Neutrophil (primary cell): Measurements from ENCODE around the gene TMEM270.

Source experiments
- H3K27ac ChIP-seq: fragments of 200-600 bp; sonication (generic); 2 replicates; pipeline ENCODE4 v1.5.1; 2016; ENCODE audit warnings: mild to moderate bottlenecking, moderate library complexity
- H3K27me3 ChIP-seq: fragments of 200-600 bp; sonication (generic); 2 replicates; pipeline ENCODE4 v1.6.0; 2016; ENCODE audit warnings: mild to moderate bottlenecking
- H3K36me3 ChIP-seq: fragments of 200-600 bp; sonication (generic); 2 replicates; pipeline ENCODE4 v1.5.1; 2017
- H3K4me1 ChIP-seq, 2 experiments: fragments of 200-600 bp in 1 of 2; sonication (generic) in 1 of 2; 1 replicate in 1 of 2; 2 replicates in 1 of 2; pipeline versions ENCODE4 v1.5.1 to v1.6.1; 2013 to 2016; ENCODE audit warnings: low read depth in 1 of 2, low read length in 1 of 2, mild to moderate bottlenecking in 1 of 2, moderate library complexity in 1 of 2; ENCODE audit not compliant: control insufficient read depth in 1 of 2, insufficient read depth in 1 of 2
- H3K4me3 ChIP-seq, 2 experiments: fragments of 200-600 bp in 1 of 2; sonication (generic) in 1 of 2; 1 replicate in 1 of 2; 2 replicates in 1 of 2; pipeline ENCODE4 v1.5.1; 2013 to 2016; ENCODE audit warnings: low read depth in 1 of 2, low read length in 1 of 2, mild to moderate bottlenecking in 1 of 2, moderate library complexity in 1 of 2
- H3K9me3 ChIP-seq: fragments of 200-600 bp; sonication (generic); 2 replicates; pipeline ENCODE4 v1.5.1; 2016
- CTCF ChIP-seq: fragments of 200-600 bp; sonication (generic); IDR thresholded peaks from 2 replicates; pipeline ENCODE4 v1.5.1; 2016; ENCODE audit warnings: antibody characterized with exemption

Gene TMEM270

GRCh38 chr7:73852500-73852899, 8.5 kb upstream of the TMEM270 start:
- Histone ChIP-seq H3K4me1 (peaks cover 6% of the 10 kb centered on the region in 2 experiments), H3K27ac (no peak overlapping the region), H3K4me3 (no peak overlapping the region), H3K36me3 (no peaks in the 10 kb centered on the region), H3K27me3 (peaks cover 70% of the 10 kb centered on the region), H3K9me3 (no peaks in the 10 kb centered on the region)
- no peak for TF ChIP-seq CTCF

GRCh38 chr7:73856941-73857340, 4.0 kb upstream of the TMEM270 start:
- Histone ChIP-seq H3K27ac (no peak overlapping the region), H3K4me3 (no peak overlapping the region), H3K4me1 (peaks cover 6% of the 10 kb centered on the region in 2 experiments), H3K27me3 (peaks cover 49% of the 10 kb centered on the region), H3K9me3 (no peaks in the 10 kb centered on the region), H3K36me3 (no peaks in the 10 kb centered on the region)
- TF ChIP-seq CTCF: no peak

GRCh38 chr7:73858807-73859206, 2.2 kb upstream of the TMEM270 start:
- H3K36me3 ChIP-seq: no peaks in the 10 kb centered on the region
- no peak for TF ChIP-seq CTCF
- peaks cover 34% of the 10 kb centered on the region for H3K27me3 ChIP-seq

GRCh38 chr7:73861305-73861704, 346 bp downstream of the TMEM270 start:
- TF ChIP-seq CTCF: no peak
- no peaks in the 10 kb centered on the region for H3K9me3 ChIP-seq
- no peak overlapping the region for H3K27ac ChIP-seq
- no peaks in the 10 kb centered on the region for H3K4me1 ChIP-seq
- peaks cover 9% of the 10 kb centered on the region for H3K27me3 ChIP-seq
- no peak overlapping the region for H3K4me3 ChIP-seq
- no peaks in the 10 kb centered on the region for H3K36me3 ChIP-seq

More at GRCh38 chr7:73858807-73859206, 2.2 kb upstream of the TMEM270 start:
- no peak overlapping the region for H3K27ac ChIP-seq
- no peaks in the 10 kb centered on the region for H3K9me3 ChIP-seq
- peaks cover 6% of the 10 kb centered on the region in 2 experiments for H3K4me1 ChIP-seq
- no peak overlapping the region for H3K4me3 ChIP-seq

GRCh38 chr7:73864981-73865711, 4.2 kb downstream of the TMEM270 start:
- Histone ChIP-seq H3K27ac (no peak overlapping the region), H3K36me3 (no peaks in the 10 kb centered on the region), H3K4me3 (no peak overlapping the region), H3K27me3 (no peaks in the 10 kb centered on the region), H3K9me3 (no peaks in the 10 kb centered on the region), H3K4me1 (no peaks in the 10 kb centered on the region)
- no peak for TF ChIP-seq CTCF
